Heart right ventricle (tissue), 16 donors: Measurements from ENCODE around the gene CHRM2. TPM values are rescaled to one million over a fixed set of nuclear protein-coding genes. Genes with fewer than 3 reads are reported as not detected.

Experiments used
- ATAC-seq, 8 donors: fragments of 200-7000 bp; cut with Tn5 transposase; one replicate each; pipeline ENCODE4 v1.9.1; 2020; ENCODE audit warnings: mild to moderate bottlenecking in 8 of 8, moderate library complexity in 8 of 8, moderate number of reproducible peaks in 1 of 8
- DNase-seq, 2 donors: peaks; one replicate each; pipeline ENCODE4 v3.0.0-alpha.2; 2020
- H3K27ac ChIP-seq, 10 donors: fragments of 200-600 bp; sonication (generic) in 2 of 10; one replicate each; pipeline versions ENCODE4 v1.5.0 to v1.8.0; 2020 to 2022; ENCODE audit warnings: mild to moderate bottlenecking in 3 of 10
- H3K27me3 ChIP-seq, 7 donors: fragments of 200-600 bp; one replicate each; pipeline ENCODE4 v1.8.0; 2021 to 2022; ENCODE audit warnings: mild to moderate bottlenecking in 2 of 7
- H3K36me3 ChIP-seq, 9 donors: fragments of 200-600 bp; sonication (generic) in 1 of 9; one replicate each; pipeline versions ENCODE4 v1.5.0 to v1.8.0; 2020 to 2022; ENCODE audit warnings: mild to moderate bottlenecking in 2 of 9
- H3K4me1 ChIP-seq, 9 donors: fragments of 200-600 bp; sonication (generic) in 1 of 9; one replicate each; pipeline versions ENCODE4 v1.5.0 to v1.8.0; 2020 to 2022; ENCODE audit warnings: mild to moderate bottlenecking in 4 of 9
- H3K4me3 ChIP-seq, 10 donors: fragments of 200-600 bp; sonication (generic) in 2 of 10; one replicate each; pipeline versions ENCODE4 v1.5.0 to v1.8.0; 2020 to 2022; ENCODE audit warnings: mild to moderate bottlenecking in 7 of 10, moderate library complexity in 2 of 10
- H3K9me3 ChIP-seq, 11 donors: fragments of 200-600 bp in 10 of 11; sonication (generic) in 2 of 11; one replicate each; pipeline versions ENCODE4 v1.5.0 to v1.8.0; 2013 to 2022; ENCODE audit warnings: mild to moderate bottlenecking in 2 of 11, control low read depth in 1 of 11, moderate library complexity in 1 of 11
- CTCF ChIP-seq, 9 donors: fragments of 200-600 bp; sonication (generic) in 2 of 9; IDR thresholded peaks; one replicate each; pipeline versions ENCODE4 v1.5.0 to v1.8.0; 2021 to 2022; ENCODE audit warnings: antibody characterized with exemption in 9 of 9, mild to moderate bottlenecking in 5 of 9, moderate library complexity in 1 of 9
- WGBS, 2 donors: extraction: QIAGEN DNeasy Blood & Tissue Kit; methylation state at CpG; one replicate each; pipeline ENCODE4 v1.1.7; 2013; ENCODE audit warnings: inconsistent platforms in 1 of 2; 5-methylcytosine and 5-hydroxymethylcytosine counted together
- intact Hi-C, 10 donors: fragments of 100-400 bp; cut with DNase I; formaldehyde crosslinking; loops; one replicate each; pipeline versions ENCODE4 v1.11.1 to v1.14.2; 2022
- polyA plus RNA-seq, 2 donors: library from polyadenylated mRNA; stranded (reverse); fragments of 200-250 nt; gene quantifications; one replicate each; pipeline ENCODE4 v1.2.3, GENCODE V29; 2013
- total RNA-seq, 10 donors: library from RNA; stranded (reverse); fragmentation: NEBNext Ultra II Directional in 3 of 10; extraction: Animal tissue kit (Norgen Biotek cat#: 25700) in 3 of 10; gene quantifications; one replicate each; pipeline versions ENCODE4 v1.2.1 to v1.2.4, GENCODE V29; 2021 to 2023
- donor health status: Arrhythmogenic right ventricular cardiomyopathy.
- donor health status: ischemic (EF 13 %, LVEDD 7.1; RV severe dilation, severe dysfunction).
- donor health status: healthy with polysubstance abuse.
- donor health status: DM: no; HTN: yes; CAD: no.
- donor health status: DM: no; HTN: no; CAD: no.
- donor health status: ischemic (EF 25% LVEDD 6.9; RV normal size, moderate dysfunction).
- donor health status: ischemic (EF 25% LVEDD 5.7; RV mildly dilated, moderate dysfunction).
- donor health status: healthy.
- donor health status: DM: yes; HTN: yes; CAD: no.
- donor health status: Ischemic cardiomyopathy.
- donor health status: ischemic (EF 35%, LVEDD 5.7; RV mildly dilated, moderate dysfunction).
- donor health status: nonischemic (EF 11% LVEDD 7.7; RV severe dilation, severe dysfunction).
- donor health status: DM: yes; HTN: yes; CAD: no.
- donor health status: PGD.
- donor health status: ischemic (EF 29% LVEDD 5.4; RV normal size, mild dysfunction).
- donor health status: nonischemic (EF 23%, LVEDD 6.1; RV moderate dilation, normal function).

The CHRM2 gene
- total and polyA plus RNA-seq, 12 donors, result 11.7 to 108 (median 69.7) TPM

- Histone ChIP-seq H3K27ac (peak overlapping the region in 3 of 10 donors; percentile 6 to 45 (median 27)), H3K27me3 (no peaks in the 10 kb centered on the region), H3K9me3 (no peaks in the 10 kb centered on the region), H3K36me3 (no peaks in the 10 kb centered on the region), H3K4me3 (no peak overlapping the region), H3K4me1 (peaks cover 0 to 32% (median 11%) of the 10 kb centered on the region in 9 donors)
- 77 to 92% methylated on average over 2 of the region's 2 CpGs for WGBS, 2 donors
- TF ChIP-seq CTCF (IDR thresholded peaks at IDR 0.05), result no peak
- ATAC-seq (no peak), DNase-seq (no peak)
- intact Hi-C loops, result no loop called here
Measured at GRCh38 chr7:137003566-137003965, 135.1 kb downstream of the CHRM2 start.

- 92 to 95% methylated on average over 3 of the region's 3 CpGs for WGBS, 2 donors
- H3K27me3 ChIP-seq, result no peaks in the 10 kb centered on the region
- H3K4me1 ChIP-seq, result peaks cover 0 to 32% (median 13%) of the 10 kb centered on the region in 9 donors
- no peaks in the 10 kb centered on the region for H3K9me3 ChIP-seq
- peak overlapping the region in 7 of 10 donors; percentile 30 to 71 (median 67) for H3K27ac ChIP-seq
- DNase-seq (no peak), ATAC-seq (peak in 1 of 8 donors; percentile 10)
- intact Hi-C loops, result no loop called here
- H3K36me3 ChIP-seq, result no peaks in the 10 kb centered on the region
- no peak for TF ChIP-seq CTCF (IDR thresholded peaks at IDR 0.05)
- H3K4me3 ChIP-seq, result no peak overlapping the region
Measured at GRCh38 chr7:137005873-137006272, 137.4 kb downstream of the CHRM2 start.

- H3K36me3 ChIP-seq, result no peaks in the 10 kb centered on the region
- ATAC-seq (peak; percentile 50 to 90 (median 70)), DNase-seq (peak in 1 of 2 donors; percentile 29)
- H3K27me3 ChIP-seq, result no peaks in the 10 kb centered on the region
- TF ChIP-seq CTCF (IDR thresholded peaks at IDR 0.05), result no peak
- no peaks in the 10 kb centered on the region for H3K9me3 ChIP-seq
- H3K27ac ChIP-seq, result peak overlapping the region in 8 of 10 donors; percentile 18 to 71 (median 60)
- H3K4me1 ChIP-seq, result peaks cover 0 to 32% (median 13%) of the 10 kb centered on the region in 9 donors
- H3K4me3 ChIP-seq, result no peak overlapping the region
- intact Hi-C loops, result no loop called here
- WGBS, 2 donors, result 13 to 24% methylated on average over 1 of the region's 1 CpG
Measured at GRCh38 chr7:137006293-137006692, 137.8 kb downstream of the CHRM2 start.

- TF ChIP-seq CTCF (IDR thresholded peaks at IDR 0.05), result no peak
- H3K27me3 ChIP-seq, result no peaks in the 10 kb centered on the region
- DNase-seq (no peak), ATAC-seq (no peak)
- intact Hi-C loops, result no loop called here
- peak overlapping the region in 6 of 10 donors; percentile 28 to 71 (median 68) for H3K27ac ChIP-seq
- no peaks in the 10 kb centered on the region for H3K36me3 ChIP-seq
- WGBS, 2 donors, result 63% methylated on average over 3 of the region's 3 CpGs
- H3K4me3 ChIP-seq, result no peak overlapping the region
- H3K9me3 ChIP-seq, result no peaks in the 10 kb centered on the region
- peaks cover 0 to 32% (median 13%) of the 10 kb centered on the region in 9 donors for H3K4me1 ChIP-seq
Measured at GRCh38 chr7:137007001-137007694, 138.7 kb downstream of the CHRM2 start.
